GM19351 (cell line): ENCODE results near the gene OSMR.

Experiments
- ATAC-seq: cut with Tn5 transposase; IDR thresholded peaks from one replicate; pipeline ENCODE4 v1.9.1; 2021; ENCODE audit warnings: mild to moderate bottlenecking, moderate library complexity; ENCODE audit not compliant: unreplicated experiment

The OSMR gene

DNA sequence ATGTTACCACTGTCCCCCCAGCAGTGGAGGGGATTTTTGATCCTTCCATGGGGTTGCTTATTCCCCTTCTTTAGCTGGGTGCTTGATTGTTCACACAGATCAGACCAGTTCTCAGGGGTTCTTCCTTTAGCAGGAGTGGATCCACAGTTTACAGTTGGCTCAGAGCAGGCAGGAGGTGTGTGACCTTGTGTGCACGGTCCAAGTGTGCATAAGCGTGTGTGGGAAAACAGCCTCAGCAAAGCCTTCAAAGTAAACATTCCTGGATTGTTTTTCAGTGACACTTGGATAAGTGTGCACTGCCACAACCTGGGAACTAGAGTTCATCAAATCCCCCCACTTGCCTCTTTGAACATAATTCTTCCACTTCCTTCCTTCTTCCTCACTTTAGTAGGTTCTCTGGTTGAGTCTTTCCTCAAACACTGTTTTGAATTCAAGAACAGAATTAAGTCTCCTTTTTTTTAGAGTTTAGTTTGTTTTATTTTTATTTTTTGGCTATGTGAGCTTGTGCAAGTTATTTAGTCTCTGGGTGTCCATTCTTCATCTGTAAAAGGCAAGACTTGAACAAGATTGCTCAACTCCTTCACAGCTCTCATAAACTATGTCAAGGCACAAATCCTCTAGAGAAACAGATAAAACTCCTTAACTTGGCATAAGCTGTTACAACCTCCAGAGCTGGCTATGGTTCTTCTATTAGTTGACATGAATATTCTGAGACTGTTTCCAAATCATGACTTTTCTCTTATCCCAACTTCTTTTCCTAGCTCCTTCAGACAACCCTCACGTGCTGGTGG lies 78.0 kb downstream of the OSMR start:
- ATAC-seq = no peak

DNA sequence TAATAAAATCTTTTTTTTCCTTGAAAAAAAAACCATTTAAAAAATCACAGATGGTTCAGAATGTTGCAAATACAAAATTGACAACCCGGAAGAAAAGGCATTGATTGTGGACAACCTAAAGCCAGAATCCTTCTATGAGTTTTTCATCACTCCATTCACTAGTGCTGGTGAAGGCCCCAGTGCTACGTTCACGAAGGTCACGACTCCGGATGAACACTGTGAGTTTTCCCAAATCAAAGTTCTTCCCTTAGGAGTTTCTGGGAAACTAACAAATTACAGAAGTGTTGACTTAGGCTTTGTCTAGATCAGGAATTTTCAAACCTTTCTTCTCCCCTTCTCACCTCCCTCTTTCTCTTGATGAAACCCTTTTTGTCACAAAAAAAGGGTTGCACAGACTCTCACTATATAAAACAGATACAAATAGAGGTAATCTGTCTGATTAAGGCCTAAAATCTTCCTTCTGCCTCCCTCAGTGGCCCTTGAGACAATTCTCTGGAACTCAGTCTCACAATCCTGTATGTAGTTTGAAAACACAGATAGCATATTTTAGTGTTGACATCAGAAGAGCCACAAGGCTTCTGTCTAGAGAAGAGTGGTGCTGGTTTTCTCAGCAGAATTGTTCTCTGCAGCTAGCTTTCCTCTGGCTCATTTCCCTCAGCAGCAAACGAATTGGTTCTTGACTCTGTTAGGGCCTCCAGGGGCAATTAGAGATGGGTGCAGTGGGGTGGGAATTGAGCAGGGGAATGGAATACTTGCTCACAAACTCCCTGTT lies 79.5 kb downstream of the OSMR start:
- ATAC-seq = no peak

DNA sequence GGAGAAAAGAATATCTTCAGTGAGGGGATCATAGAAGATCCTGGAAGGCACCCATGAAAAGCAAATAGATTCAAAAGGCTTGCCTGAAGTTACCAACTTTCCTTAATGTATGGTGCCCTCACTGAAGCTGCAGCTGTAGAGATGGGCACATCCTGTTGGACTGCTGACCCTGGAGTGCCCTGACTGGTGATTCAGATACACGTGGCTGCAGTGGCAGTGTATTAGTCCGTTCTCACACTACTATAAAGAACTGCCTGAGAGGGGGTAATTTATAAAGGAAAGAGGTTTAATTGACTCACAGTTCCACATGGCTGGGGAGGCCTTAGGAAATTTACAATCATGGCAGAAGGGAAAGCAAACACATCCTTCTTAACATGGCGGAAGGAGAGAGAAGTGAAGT lies 80.3 kb downstream of the OSMR start:
- no peak for ATAC-seq

DNA sequence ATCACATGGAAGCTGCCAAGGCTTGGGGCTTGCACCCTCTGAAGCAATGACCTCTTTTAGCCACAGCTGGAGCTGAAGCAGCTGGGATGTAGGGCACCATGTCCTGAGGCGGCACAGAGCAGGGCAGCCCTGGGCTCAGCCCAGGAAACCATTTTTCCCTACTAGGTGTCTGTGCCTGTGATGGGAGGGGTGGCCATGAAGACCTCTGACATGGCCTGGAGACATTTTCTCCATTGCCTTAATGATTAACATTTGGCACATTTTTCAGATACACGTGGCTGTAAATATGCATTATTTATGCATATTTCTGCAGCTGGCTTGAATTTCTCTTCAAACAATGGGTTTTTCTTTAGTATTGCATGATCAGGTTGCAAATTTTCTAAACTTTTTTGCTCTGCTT lies 81.7 kb downstream of the OSMR start:
- ATAC-seq = no peak

DNA sequence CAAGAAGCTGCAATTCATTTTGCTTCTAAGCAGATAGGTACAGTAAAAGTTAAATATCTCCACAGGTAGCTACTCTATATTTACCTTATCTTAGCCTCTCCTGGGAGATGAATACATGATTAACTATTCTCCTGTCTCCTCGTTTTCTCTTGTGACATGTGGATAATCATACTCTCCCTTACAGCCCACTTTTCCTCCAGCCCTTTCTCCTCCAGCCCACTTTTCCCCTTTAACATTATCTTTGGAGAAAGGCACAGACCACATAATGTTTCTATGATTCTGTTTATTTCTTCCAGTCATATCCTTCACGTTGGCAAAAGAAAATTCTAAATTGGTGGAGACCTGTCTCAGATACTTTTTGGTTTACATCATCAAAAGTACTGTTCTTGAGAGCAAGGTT lies 84.0 kb downstream of the OSMR start:
- ATAC-seq = no peak

DNA sequence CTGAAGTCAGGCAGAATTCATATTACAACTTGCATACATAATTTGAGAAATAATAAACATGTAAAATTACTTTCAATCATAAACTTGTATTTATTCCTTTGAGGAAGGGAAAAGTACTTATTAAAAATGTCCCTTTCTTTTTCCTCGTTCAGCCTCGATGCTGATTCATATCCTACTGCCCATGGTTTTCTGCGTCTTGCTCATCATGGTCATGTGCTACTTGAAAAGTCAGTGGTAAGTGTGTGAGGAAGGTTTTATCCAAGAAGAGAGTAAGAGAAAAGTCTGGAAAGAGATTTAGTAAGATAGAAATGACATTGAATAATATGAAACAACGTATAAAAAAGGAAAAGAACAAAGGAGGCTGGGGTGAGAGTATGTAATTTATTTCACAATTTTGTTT lies 85.9 kb downstream of the OSMR start:
- ATAC-seq = no peak

DNA sequence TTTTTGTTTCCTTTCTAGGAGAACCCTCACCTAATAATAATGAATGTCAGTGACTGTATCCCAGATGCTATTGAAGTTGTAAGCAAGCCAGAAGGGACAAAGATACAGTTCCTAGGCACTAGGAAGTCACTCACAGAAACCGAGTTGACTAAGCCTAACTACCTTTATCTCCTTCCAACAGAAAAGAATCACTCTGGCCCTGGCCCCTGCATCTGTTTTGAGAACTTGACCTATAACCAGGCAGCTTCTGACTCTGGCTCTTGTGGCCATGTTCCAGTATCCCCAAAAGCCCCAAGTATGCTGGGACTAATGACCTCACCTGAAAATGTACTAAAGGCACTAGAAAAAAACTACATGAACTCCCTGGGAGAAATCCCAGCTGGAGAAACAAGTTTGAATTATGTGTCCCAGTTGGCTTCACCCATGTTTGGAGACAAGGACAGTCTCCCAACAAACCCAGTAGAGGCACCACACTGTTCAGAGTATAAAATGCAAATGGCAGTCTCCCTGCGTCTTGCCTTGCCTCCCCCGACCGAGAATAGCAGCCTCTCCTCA lies 87.1 kb downstream of the OSMR start:
- ATAC-seq = no peak

DNA sequence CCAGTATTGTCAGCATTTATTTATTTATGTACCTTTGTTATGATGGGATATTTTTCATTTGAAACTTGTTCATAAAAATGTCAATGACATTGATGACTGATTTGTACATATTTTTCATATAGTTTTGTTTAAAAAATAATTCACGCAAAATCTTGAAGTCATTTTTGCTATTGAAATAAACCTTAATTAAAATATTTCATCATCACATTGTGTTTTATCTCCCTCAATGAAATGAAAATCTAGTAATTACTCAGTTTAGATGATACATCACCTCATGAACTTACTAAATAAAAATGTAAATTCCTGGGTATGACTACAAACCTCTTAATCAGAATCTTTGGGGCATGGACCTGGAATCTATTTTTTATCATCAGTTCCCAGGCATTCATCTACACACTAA lies 89.6 kb downstream of the OSMR start:
- no peak for ATAC-seq

DNA sequence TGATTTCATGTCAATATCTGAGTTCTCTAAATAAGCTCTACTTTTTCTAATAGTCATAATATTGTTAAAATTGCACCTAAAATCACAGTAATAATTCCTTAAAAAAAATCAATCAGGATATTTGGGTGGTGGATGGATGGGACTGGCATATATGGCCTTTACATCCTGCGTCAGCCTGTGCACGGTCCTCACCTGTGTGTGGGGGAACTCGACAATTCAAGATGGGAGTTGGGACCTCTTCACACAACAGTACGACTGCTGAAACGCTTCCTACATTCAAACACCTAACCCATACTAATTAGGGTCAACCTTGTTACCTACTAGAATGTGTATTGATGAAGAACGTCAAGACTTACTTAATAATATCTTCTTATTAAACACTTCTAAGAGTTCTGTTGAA lies 90.5 kb downstream of the OSMR start:
- ATAC-seq = no peak

DNA sequence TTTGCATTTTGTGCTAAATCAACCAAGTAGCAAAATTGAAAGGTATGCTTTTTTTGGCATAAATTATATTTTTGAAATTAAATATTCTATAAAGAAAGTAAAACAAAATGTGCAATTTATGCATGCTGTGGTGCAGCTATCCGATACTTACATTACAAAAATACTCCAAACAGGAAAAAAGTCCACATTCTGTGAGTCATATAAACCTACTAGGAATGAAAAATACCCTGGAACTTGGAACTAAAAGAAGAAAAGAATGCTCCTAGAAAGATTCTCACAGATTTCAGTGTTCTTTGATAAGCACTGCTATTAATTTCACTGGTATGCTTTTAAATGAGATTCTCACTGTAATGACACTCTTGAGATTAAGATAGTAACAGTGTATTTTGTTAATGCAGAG lies 92.6 kb downstream of the OSMR start:
- no peak for ATAC-seq

DNA sequence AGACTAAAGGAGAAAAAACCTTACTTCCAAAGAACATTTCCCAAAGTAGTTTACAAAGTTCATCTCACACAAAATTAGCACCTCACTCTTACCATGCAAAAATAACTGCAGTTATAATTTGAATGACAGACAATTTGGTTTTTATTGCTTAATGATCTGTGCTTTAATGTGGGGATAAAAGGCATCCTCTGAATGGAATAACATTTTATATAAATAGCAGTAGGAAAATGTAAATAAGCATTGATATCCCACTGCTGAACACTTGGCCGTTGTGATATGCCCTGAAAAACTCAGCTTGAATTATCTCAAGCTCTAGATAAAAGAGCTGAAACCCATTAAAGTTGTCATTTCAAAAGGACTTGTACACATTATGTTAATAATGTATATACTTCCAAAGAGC lies 93.2 kb downstream of the OSMR start:
- ATAC-seq = no peak

DNA sequence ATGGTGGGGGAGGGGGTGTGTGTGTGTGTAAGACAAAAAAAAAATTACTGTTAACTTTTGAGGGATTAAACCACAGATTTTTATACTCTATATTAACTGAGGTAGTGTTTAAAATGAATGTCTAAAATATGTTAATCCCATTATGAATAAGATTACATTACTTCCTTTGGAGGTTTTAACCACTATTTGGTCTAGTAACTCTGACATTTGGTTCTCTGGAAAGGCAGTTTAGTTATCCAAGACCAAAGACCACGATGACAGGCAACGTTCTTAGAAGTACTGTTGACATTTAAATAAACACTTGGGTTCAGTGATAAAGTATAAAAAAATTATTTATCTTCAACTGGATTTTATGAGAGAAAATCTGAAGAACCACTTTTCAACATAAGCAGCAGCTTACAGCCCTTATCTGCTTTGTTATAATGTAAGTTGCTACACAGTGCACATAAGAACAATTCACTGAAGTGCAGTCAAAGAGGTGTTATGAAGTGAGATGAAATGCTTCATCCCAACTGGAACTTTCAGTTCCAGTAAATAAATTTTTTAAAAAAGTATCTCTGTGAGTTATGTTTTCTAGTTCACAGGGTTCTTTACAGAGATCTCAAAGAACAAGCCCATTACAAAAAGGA lies 94.5 kb downstream of the OSMR start:
- ATAC-seq = no peak

DNA sequence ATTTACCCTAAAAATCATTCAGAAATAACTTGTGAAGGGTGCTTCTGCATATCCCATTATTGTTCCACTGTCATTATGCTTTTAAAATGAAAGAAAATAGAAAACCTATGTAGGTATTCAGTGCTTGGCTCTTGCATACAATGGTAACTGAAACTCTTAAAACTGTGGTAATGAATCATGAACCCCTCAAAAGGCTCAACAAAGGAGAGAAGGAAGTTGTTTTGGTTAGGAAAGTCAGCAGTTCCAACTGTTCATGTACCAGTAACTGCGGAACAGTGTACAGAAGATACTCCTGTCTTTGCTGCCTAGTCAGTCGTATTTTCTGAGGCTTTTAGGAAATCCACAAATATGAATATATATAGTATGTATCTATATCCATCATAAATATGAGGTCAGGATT lies 96.1 kb downstream of the OSMR start:
- no peak for ATAC-seq

DNA sequence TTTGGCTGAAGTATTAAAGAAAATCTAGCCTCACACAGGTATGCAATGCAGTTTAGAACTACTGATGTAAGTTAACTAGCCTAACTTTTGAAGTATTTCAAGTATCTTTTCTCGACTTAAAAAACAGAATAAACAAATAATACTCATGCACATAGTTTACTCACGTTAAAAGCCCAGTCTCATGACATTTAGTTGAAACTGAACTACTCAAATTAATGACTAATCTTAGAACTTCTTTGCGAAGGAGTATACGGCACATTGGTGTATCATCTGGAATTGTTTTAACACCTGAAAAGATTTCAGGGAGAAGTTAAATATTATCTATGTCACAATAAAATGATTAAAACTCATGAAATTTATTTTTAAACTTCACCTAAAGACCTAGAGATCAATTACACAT lies 98.5 kb downstream of the OSMR start:
- no peak for ATAC-seq

DNA sequence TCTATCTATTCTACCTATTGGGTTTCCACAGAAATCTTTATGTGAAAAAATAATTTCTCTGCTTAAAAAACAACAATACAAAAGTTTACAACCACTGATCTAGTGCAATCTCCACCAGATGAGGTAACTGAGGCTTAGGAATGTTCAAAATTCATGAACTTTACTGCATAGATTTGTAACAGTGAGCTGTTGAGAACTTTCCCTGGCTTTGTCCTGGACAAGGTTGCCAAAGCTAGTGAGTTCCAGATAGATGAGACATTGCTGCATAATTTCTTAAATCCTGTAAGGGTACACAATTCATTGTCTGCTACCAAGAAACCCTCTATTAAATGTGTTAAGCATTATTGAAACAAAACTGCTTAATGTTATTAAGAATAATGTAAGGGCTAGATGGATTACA lies 102.7 kb downstream of the OSMR start:
- ATAC-seq = no peak

DNA sequence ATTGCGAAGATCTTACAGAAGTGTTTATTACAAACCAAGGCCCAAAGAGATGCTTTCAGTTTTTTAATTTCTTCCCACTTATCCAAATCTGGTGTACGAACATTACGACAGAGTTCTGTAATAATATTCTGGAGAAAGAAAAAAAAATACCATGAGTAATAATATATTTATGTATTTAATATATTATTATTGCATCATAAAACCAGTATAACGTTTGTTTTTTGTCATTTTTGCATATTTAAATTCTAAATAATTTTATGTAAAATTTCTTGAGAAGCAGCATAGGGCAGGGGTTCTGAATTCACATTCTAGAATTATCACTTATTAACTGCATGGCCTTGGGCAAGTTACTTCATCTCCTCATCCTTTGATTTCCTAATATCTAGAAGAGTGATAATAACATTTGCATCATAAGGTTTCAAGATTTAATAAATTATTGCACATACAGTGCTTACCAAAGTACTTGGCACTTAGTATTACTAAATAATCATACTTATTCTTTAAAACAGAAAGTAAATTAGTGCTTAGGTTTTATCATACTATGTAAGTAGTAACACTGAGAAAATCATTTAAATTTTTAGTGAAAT lies 107.7 kb downstream of the OSMR start:
- no peak for ATAC-seq

DNA sequence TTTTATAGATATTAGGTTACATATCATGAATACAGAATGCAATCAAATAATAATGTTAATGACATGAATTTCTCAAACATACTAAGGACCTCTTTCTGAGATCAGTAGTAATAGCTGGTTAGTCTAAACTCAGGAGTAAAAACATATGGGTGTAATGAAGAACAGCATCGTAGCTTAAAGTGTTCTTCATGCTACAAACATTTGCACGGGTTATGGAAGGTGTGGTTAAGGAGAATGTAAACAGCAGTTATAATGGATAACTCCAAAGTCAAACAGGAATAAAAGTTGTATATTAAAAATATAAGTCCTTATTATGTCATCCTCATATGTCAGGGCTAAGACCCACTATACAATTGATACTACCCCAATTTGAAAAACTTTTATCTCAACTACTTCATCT lies 115.9 kb downstream of the OSMR start:
- ATAC-seq = no peak

DNA sequence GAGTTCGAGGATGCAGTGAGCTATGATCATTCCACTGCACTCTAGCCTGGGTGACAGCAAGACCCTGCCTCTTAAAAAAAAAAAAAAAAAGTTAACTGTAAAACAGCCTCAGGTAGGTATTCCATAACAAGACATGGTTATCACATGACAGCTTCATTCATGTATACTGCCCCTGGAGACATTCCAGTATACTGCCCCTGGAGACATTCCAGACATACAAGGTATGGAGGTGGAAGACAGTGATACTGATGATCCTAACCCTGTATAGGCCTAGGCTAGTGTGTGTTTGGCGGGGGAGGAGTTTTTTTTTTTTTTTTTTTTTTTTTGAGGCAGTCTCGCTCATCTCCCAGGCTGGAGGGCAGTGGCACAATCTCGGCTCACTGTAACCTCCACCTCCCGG lies 122.9 kb downstream of the OSMR start:
- no peak for ATAC-seq

DNA sequence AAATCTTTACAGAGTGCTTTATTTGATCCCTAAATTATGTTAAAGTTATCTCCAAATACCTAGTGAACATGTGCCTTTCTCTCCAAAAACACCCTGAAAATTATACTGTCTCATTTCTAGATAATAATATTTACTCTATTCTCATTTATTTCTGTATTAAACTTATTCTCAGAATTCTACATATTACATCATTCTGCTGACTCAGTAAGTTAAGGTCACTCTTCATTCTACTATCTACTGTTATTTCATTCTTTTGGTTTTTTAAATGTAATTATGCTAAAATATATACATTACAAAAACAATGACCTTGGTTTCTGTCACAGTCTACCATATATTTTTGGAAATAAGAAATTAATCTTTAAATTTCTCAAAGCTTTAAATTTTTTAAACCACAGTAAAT lies 132.2 kb downstream of the OSMR start:
- ATAC-seq = no peak

DNA sequence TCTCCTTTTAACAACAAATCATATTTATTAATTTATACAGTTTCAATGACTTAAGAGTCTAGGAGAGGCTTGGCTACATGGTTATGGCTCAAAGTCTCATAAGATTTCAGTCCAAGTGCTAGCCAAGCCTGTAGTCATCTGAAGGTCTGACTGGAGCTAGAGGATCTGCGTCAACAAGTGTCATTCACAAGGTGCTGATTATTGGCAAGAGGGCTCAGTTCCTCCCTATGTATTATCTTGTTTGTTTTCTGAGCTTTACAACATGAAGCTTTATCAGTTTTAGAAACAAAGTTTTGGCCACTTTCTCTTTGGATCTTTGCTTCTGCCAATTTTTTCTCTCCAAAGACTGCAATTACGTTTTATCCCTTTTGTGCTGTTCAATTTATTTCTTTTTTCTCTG lies 133.7 kb downstream of the OSMR start:
- ATAC-seq = no peak
